ENCODE results near the gene FLNC. TPM values are rescaled to one million over a fixed set of nuclear protein-coding genes. Genes with fewer than 3 reads are reported as not detected.

FLNC gene
- polyA plus RNA-seq, 4 donors: 12.1 to 18.6 (median 17.6) TPM

GRCh38 chr7:128801667-128802418 lies 28.4 kb upstream of the FLNC start:
- DNase-seq (ENCODE audit: low read depth in 4 of 4, low spot score in 2 of 4): no peak

GRCh38 chr7:128804484-128804883 lies 25.7 kb upstream of the FLNC start:
- no peak for DNase-seq (ENCODE audit: low read depth in 4 of 4, low spot score in 2 of 4)

- DNase-seq (ENCODE audit: low read depth in 4 of 4, low spot score in 2 of 4): no peak
Measured at GRCh38 chr7:128805225-128805624, 25.0 kb upstream of the FLNC start.

- no peak for DNase-seq (ENCODE audit: low read depth in 4 of 4, low spot score in 2 of 4)
Measured at GRCh38 chr7:128807191-128807590, 23.0 kb upstream of the FLNC start.

- no peak for DNase-seq (ENCODE audit: low read depth in 4 of 4, low spot score in 2 of 4)
Measured at GRCh38 chr7:128809363-128809762, 20.8 kb upstream of the FLNC start.

GRCh38 chr7:128810473-128810872 lies 19.7 kb upstream of the FLNC start:
- DNase-seq (ENCODE audit: low read depth in 4 of 4, low spot score in 2 of 4): no peak

- no peak for DNase-seq (ENCODE audit: low read depth in 4 of 4, low spot score in 2 of 4)
Measured at GRCh38 chr7:128810997-128811396, 19.2 kb upstream of the FLNC start.

- DNase-seq (ENCODE audit: low read depth in 4 of 4, low spot score in 2 of 4): no peak
Measured at GRCh38 chr7:128811631-128812430, 18.4 kb upstream of the FLNC start.

GRCh38 chr7:128812514-128813168 lies 17.6 kb upstream of the FLNC start:
- no peak for DNase-seq (ENCODE audit: low read depth in 4 of 4, low spot score in 2 of 4)

GRCh38 chr7:128814499-128814898 lies 15.7 kb upstream of the FLNC start:
- no peak for DNase-seq (ENCODE audit: low read depth in 4 of 4, low spot score in 2 of 4)

- no peak for DNase-seq (ENCODE audit: low read depth in 4 of 4, low spot score in 2 of 4)
Measured at GRCh38 chr7:128815289-128815942, 14.8 kb upstream of the FLNC start.

GRCh38 chr7:128818694-128819093 lies 11.5 kb upstream of the FLNC start:
- DNase-seq (ENCODE audit: low read depth in 4 of 4, low spot score in 2 of 4): no peak

- DNase-seq (ENCODE audit: low read depth in 4 of 4, low spot score in 2 of 4): no peak
Measured at GRCh38 chr7:128821724-128822123, 8.5 kb upstream of the FLNC start.

- no peak for DNase-seq (ENCODE audit: low read depth in 4 of 4, low spot score in 2 of 4)
Measured at GRCh38 chr7:128826512-128826911, 3.7 kb upstream of the FLNC start.

- no peak for DNase-seq (ENCODE audit: low read depth in 4 of 4, low spot score in 2 of 4)
Measured at GRCh38 chr7:128826916-128827247, 3.3 kb upstream of the FLNC start.

- DNase-seq (ENCODE audit: low read depth in 4 of 4, low spot score in 2 of 4): no peak
Measured at GRCh38 chr7:128827248-128827958, 2.8 kb upstream of the FLNC start.

- DNase-seq (ENCODE audit: low read depth in 4 of 4, low spot score in 2 of 4): no peak
Measured at GRCh38 chr7:128827971-128828711, 2.1 kb upstream of the FLNC start.

GRCh38 chr7:128829391-128830166 lies 627 bp upstream of the FLNC start:
- no peak for DNase-seq (ENCODE audit: low read depth in 4 of 4, low spot score in 2 of 4)
